Activated T-cell treated with anti-CD3 and anti-CD28 coated beads, Interleukin-2, amount 50 U/mL, for 72 hours (primary cell): Measurements from ENCODE around the gene MBLAC1. TPM values are rescaled to one million over a fixed set of nuclear protein-coding genes. Genes with fewer than 3 reads are reported as not detected.

Experiments
- ATAC-seq, 2 donors: fragments of 150-1000 bp; cut with Tn5 transposase; replicated peaks in 1 of 2; 2 replicates each; pipeline ENCODE4 v1.10.0; 2021; ENCODE audit warnings: moderate library complexity in 2 of 2, mild to moderate bottlenecking in 1 of 2
- DNase-seq, 2 donors: peaks; one replicate each; pipeline ENCODE4 v3.0.0; 2021 to 2022; ENCODE audit warnings: mixed read lengths in 1 of 2
- H3K27ac Mint-ChIP-seq: one replicate; pipeline ENCODE4 v1.8.0; 2022; ENCODE audit warnings: mild to moderate bottlenecking, moderate library complexity, mixed read lengths
- H3K27me3 Mint-ChIP-seq: one replicate; pipeline ENCODE4 v1.8.0; 2022; ENCODE audit warnings: low read depth, mixed read lengths
- H3K36me3 Mint-ChIP-seq, 2 donors: one replicate each; pipeline ENCODE4 v1.8.0; 2022; ENCODE audit warnings: mixed read lengths in 2 of 2, mild to moderate bottlenecking in 1 of 2; ENCODE audit not compliant: insufficient read depth in 2 of 2
- H3K4me1 Mint-ChIP-seq: one replicate; pipeline ENCODE4 v1.8.0; 2022; ENCODE audit warnings: low read depth, mixed read lengths
- H3K4me3 Mint-ChIP-seq, 2 donors: one replicate each; pipeline ENCODE4 v1.8.0; 2022; ENCODE audit warnings: mild to moderate bottlenecking in 2 of 2, mixed read lengths in 2 of 2, moderate library complexity in 2 of 2
- H3K9me3 Mint-ChIP-seq, 2 donors: one replicate each; pipeline ENCODE4 v1.8.0; 2022; ENCODE audit warnings: mixed read lengths in 2 of 2
- total RNA-seq, 2 donors: library from RNA; stranded (reverse); gene quantifications; one replicate each; pipeline ENCODE4 v1.2.3, GENCODE V29; 2022

The MBLAC1 gene
- total RNA-seq, 2 donors from 2014 or later, result 3.2 to 3.4 TPM

GRCh38 chr7:100155553-100156317, 29.0 kb downstream of the MBLAC1 start:
- no peak for ATAC-seq
- DNase-seq, result no peak
- H3K9me3 Mint-ChIP-seq, result no peaks in the 10 kb centered on the region
- H3K4me3 Mint-ChIP-seq, result no peak overlapping the region
- no peak overlapping the region for H3K27ac Mint-ChIP-seq
- peaks cover 7 to 12% of the 10 kb centered on the region in 2 donors for H3K36me3 Mint-ChIP-seq
- H3K4me1 Mint-ChIP-seq, result peaks cover 56% of the 10 kb centered on the region
- no peaks in the 10 kb centered on the region for H3K27me3 Mint-ChIP-seq

DNA sequence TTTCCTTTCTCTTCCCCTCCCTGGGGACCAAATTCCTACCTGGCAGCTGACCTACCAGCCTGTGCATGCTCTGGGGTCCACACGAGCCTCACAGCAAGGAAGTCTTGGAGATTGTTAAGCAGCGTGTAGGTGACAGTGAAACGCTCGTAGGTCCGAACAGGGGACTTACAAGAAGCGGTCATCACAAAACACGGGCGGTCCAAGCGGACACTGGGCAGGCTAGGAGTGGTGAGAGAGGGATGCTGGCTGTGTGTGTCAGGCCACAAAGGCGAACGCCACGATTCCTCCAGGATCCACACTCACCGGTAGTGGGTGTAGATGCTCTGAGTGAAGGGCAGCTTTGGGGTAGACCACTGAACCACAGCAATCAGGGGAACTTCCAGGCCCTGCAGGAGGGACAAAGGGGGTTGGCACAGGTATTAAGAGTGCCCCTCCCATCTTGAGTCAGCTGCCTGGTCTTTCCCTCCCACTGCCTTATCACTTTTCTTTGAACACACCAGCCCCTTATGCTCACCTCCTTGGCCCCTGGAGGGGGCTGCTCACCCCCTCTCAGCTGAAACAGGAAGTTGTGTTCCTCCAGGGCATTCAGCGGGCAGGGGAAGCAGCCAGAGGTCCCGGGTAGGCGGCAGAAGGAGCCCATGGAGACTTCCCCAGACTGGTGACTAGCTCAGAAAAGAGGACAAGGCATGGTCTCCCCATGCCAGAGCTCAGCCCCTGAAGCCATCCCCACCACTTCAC, 29.7 kb downstream of the MBLAC1 start:
- H3K4me1 Mint-ChIP-seq, result peaks cover 55% of the 10 kb centered on the region
- H3K27me3 Mint-ChIP-seq, result no peaks in the 10 kb centered on the region
- H3K4me3 Mint-ChIP-seq, result peak overlapping the region; percentile 83 to 86
- DNase-seq, result peak in 1 of 2 donors; percentile 48
- H3K27ac Mint-ChIP-seq, result peak overlapping the region; percentile 75
- H3K9me3 Mint-ChIP-seq, result no peaks in the 10 kb centered on the region
- H3K36me3 Mint-ChIP-seq, result peaks cover 7 to 11% of the 10 kb centered on the region in 2 donors
- ATAC-seq, result peak; percentile 40 to 52

DNA sequence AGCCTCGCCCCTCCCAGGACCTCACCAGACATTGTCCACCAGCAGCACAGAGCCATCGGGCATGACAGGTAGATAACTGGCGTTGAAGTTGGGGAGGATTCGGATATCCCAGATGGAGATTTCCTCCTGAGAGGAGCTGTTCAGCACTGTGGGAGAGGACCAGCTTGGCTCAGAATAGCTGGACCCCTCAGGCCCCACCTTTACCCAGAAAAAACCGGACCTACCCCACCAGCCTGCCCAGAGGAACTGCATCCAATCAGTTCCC, 30.2 kb downstream of the MBLAC1 start:
- H3K4me1 Mint-ChIP-seq, result peaks cover 55% of the 10 kb centered on the region
- no peak for ATAC-seq
- H3K4me3 Mint-ChIP-seq, result peak overlapping the region; percentile 83 to 86
- H3K27me3 Mint-ChIP-seq, result no peaks in the 10 kb centered on the region
- peaks cover 7 to 9% of the 10 kb centered on the region in 2 donors for H3K36me3 Mint-ChIP-seq
- DNase-seq, result no peak
- peak overlapping the region; percentile 75 for H3K27ac Mint-ChIP-seq
- H3K9me3 Mint-ChIP-seq, result no peaks in the 10 kb centered on the region

GRCh38 chr7:100157334-100158228, 30.8 kb downstream of the MBLAC1 start:
- DNase-seq (no peak), ATAC-seq (no peak)

DNA sequence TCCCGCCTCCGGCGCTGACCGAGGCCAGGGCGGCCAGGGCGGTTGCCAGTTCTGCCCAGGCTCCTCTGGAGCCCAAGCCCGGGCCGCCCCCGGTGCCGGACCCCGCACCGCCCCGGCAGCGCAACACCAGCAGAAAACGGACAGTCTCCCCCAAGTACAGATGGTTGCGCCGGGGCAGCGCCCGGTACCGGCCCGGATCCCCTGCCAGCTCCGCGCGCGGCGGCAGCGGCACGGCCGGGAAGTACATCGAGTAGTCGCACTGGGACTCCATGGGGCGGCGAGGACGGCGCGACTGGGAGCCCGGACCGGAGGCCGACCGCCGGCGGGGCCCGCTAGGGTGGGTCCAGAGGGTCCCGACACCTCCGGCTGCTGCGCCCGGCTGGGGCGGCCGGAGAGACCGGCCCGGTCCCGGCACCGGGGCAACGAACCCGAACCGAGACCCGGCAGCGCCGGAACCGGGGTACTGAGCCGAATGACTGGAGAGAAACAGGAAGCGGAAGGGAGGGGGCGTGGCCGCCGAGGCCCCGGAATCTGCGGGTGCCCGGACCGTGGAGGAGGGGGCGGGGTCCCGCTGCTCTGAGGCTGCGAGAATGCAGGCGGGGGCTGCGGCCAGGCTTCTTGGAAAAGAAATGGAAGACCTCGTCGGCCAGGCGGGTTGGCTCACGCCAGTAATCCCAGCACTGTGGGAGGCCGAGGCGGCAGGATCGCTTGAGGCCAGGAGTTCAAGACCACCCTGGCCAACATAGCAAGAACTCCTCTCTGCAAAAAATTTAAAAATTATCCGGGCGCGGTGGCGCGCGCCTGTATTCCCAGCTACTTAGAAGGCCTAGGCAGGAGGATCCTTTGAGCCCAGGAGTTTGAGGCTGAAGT, 31.7 kb downstream of the MBLAC1 start, which contains the start of gene TRAPPC14:
Gene TRAPPC14 (minus strand): TSS at position 495 of the 870 bp plus-strand sequence. CDS start 224 bp downstream, at position 271.
- DNase-seq (peak; percentile 96), ATAC-seq (peak; percentile 89 to 93)
- Mint-ChIP-seq H3K4me3 (peak within 1 kb of the TSS; percentile 86 to 89), H3K27me3 (no peaks in the 10 kb centered on the region), H3K36me3 (peaks cover 1 to 6% of the 10 kb centered on the region in 2 donors), H3K9me3 (no peaks in the 10 kb centered on the region), H3K4me1 (peaks cover 57% of the 10 kb centered on the region), H3K27ac (peak within 1 kb of the TSS; percentile 95)

More at GRCh38 chr7:100157334-100158228, 30.8 kb downstream of the MBLAC1 start:
- H3K4me3 Mint-ChIP-seq, result peak overlapping the region; percentile 83 to 86
- H3K27ac Mint-ChIP-seq, result peak overlapping the region; percentile 23
- peaks cover 2 to 7% of the 10 kb centered on the region in 2 donors for H3K36me3 Mint-ChIP-seq
- no peaks in the 10 kb centered on the region for H3K27me3 Mint-ChIP-seq
- peaks cover 55% of the 10 kb centered on the region for H3K4me1 Mint-ChIP-seq
- H3K9me3 Mint-ChIP-seq, result no peaks in the 10 kb centered on the region

GRCh38 chr7:100159099-100159623, 32.4 kb downstream of the MBLAC1 start:
- no peaks in the 10 kb centered on the region for H3K9me3 Mint-ChIP-seq
- peak overlapping the region; percentile 86 to 89 for H3K4me3 Mint-ChIP-seq
- H3K36me3 Mint-ChIP-seq, result peaks cover 1 to 6% of the 10 kb centered on the region in 2 donors
- no peak for ATAC-seq
- no peaks in the 10 kb centered on the region for H3K27me3 Mint-ChIP-seq
- no peak for DNase-seq
- H3K4me1 Mint-ChIP-seq, result peaks cover 64% of the 10 kb centered on the region
- peak overlapping the region; percentile 95 for H3K27ac Mint-ChIP-seq

DNA sequence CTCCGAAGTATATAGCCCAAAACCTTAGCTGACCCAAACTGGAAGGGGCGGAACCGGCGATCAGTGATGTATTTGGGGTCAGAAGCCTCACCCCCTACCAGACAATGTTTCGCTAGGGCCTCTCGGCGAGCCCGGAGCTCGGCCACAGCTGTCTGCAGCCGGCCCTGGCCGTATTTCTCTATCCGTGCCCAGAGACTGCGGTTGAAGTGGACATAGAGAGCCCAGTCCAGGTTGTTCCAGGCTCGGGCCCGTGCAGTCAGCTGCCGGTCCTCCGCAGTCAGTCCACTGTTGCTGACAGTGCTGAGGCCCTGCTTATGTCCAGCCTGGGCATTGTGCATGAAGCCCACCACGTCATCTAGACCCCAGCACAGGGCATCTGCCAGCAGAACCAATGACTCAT, 33.3 kb downstream of the MBLAC1 start:
- Mint-ChIP-seq H3K27ac (no peak overlapping the region), H3K9me3 (no peaks in the 10 kb centered on the region), H3K4me3 (no peak overlapping the region), H3K36me3 (peaks cover 1 to 6% of the 10 kb centered on the region in 2 donors), H3K4me1 (peaks cover 66% of the 10 kb centered on the region), H3K27me3 (no peaks in the 10 kb centered on the region)
- DNase-seq (no peak), ATAC-seq (no peak)

GRCh38 chr7:100163006-100163531, 36.3 kb downstream of the MBLAC1 start:
- Mint-ChIP-seq H3K4me3 (peak overlapping the region; percentile 28 to 47), H3K36me3 (no peaks in the 10 kb centered on the region), H3K4me1 (peaks cover 64% of the 10 kb centered on the region), H3K9me3 (no peaks in the 10 kb centered on the region), H3K27me3 (peaks cover 7% of the 10 kb centered on the region), H3K27ac (no peak overlapping the region)
- ATAC-seq, result no peak
- no peak for DNase-seq

DNA sequence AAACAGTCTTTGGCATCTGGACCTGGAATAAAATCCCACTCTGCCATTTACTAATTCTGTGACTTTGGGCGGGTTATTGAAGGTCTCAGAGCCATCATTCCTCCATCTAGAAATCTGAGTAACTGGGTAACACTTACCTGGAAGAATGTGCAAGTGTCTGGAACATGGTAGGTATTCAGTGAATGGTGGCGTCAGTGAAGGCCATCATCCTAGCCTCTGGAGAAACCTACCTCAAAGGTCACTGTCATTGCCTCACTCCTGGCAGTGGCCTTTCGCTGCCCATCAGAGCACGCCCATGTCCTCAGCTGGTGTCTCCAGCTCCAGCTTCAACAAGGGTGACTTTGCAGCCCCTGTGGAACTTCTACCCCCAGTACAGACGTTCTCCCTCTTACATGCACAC, 37.1 kb downstream of the MBLAC1 start:
- H3K4me1 Mint-ChIP-seq, result peaks cover 69% of the 10 kb centered on the region
- no peak overlapping the region for H3K27ac Mint-ChIP-seq
- H3K36me3 Mint-ChIP-seq, result no peaks in the 10 kb centered on the region
- ATAC-seq, result no peak
- H3K9me3 Mint-ChIP-seq, result no peaks in the 10 kb centered on the region
- peak overlapping the region in 1 of 2 donors; percentile 47 for H3K4me3 Mint-ChIP-seq
- peaks cover 11% of the 10 kb centered on the region for H3K27me3 Mint-ChIP-seq
- DNase-seq, result no peak

DNA sequence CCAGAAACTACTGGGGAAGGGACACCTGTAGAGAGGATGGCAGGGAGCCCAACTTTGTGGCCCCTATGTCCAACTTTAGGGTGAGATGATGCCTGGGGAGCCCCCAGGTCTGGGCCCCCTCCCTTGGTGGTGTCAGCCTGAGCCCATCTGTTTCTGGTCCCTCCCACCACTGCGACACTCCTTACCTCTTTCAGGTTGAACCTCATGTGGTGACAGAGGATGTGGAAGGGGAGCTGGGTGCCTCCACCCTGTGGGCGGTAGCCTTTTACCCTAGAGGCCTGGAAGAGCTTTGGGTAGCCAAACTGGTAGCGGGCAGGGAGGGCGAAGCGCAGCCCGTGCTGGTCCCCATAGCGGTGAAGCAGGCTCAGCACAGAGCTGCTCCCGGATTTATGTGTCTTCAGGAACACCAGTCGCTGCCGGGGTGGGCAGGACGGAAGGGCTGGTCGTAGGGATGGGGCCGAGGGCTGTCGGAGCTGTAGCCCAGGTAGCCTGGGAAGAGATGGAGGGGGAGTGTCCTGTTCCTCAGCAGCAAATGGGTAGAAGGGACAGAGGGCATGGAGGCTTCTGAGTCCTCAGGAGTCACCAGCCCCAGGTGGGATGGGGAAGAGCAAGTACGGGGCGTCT, 39.7 kb downstream of the MBLAC1 start:
- peak; percentile 66 to 68 for ATAC-seq

More for the DNA sequence above, 39.7 kb downstream of the MBLAC1 start:
- Mint-ChIP-seq H3K4me1 (peaks cover 82% of the 10 kb centered on the region), H3K9me3 (no peaks in the 10 kb centered on the region), H3K27me3 (peaks cover 11% of the 10 kb centered on the region), H3K4me3 (peak overlapping the region; percentile 81 to 85), H3K27ac (no peak overlapping the region), H3K36me3 (no peaks in the 10 kb centered on the region)
- peak; percentile 58 to 59 for DNase-seq
